ENCODE data around the gene PATL1.
"Not testable (repeated sequence)": the region's sequence is repeated elsewhere in the genome, so short reads cannot be mapped to it uniquely, and the experiment has no call there.

Gene PATL1, protein sequence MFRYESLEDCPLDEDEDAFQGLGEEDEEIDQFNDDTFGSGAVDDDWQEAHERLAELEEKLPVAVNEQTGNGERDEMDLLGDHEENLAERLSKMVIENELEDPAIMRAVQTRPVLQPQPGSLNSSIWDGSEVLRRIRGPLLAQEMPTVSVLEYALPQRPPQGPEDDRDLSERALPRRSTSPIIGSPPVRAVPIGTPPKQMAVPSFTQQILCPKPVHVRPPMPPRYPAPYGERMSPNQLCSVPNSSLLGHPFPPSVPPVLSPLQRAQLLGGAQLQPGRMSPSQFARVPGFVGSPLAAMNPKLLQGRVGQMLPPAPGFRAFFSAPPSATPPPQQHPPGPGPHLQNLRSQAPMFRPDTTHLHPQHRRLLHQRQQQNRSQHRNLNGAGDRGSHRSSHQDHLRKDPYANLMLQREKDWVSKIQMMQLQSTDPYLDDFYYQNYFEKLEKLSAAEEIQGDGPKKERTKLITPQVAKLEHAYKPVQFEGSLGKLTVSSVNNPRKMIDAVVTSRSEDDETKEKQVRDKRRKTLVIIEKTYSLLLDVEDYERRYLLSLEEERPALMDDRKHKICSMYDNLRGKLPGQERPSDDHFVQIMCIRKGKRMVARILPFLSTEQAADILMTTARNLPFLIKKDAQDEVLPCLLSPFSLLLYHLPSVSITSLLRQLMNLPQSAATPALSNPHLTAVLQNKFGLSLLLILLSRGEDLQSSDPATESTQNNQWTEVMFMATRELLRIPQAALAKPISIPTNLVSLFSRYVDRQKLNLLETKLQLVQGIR

GRCh38 chr11:59668950-59669610, at the start of gene PATL1:
Gene PATL1, minus strand, starts transcription at chr11:59669037. Its CDS starts 142 bp downstream, at chr11:59668895.
- DNase-seq (ENCODE audit: low spot score) = peak; percentile 99

GRCh38 chr11:59716051-59716450, 47.2 kb upstream of the PATL1 start:
- no peak for DNase-seq (ENCODE audit: low spot score)

DNA sequence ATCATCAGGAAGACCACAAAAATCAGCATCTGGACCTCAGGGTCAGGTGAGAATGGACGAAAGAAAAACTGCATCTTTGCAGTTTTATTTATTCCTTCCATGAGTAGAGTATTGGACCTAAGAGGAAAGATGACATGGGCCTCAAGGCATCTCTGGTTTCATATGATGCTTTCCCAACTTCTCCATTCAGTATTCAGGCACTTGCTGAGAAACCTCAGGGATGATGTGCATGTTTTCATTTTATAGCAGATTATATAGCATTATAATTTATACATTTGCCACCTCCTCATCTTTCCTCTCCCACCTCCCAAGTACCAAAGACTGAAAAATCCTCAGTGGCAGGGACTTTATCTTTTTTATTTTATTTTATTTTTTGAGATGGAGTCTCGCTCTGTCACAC, 44.9 kb upstream of the PATL1 start, which contains the start of gene OR10V1:
Gene OR10V1 (minus strand): TSS at position 101 of the 400 bp plus-strand sequence. CDS start 0 bp downstream, at position 101.
- DNase-seq (ENCODE audit: low spot score) = no peak

DNA sequence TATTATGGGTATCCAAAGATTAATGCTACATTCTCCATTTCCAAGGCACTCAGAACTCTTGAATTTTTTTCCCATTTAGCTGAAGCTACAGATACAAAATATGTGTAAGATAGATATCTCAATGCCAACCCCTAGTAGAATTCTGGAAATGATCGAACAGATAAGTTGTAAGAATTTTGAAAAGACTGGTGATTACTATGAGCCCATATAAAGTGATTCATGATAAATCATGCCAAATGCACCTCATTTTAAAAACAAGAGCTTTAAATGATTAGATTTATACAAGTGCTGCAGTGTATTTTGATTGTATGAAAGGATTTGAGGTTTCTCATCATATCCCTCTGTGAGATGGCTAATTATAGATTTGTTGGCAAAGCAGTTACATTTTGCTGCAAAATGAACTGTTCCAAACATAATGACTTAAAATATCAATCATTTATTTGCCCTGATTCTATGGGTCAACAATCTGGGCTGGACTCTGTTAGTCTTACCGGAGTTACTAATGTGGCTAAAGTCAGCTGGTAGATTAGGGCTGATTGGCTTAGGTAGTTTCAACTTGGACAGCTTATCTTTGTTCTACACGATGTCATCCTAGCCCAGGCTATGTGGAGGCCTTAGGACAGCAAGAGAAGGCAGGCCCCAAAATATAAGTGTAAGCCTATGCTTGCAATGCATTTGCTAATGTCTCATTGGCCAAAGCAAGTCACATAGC, 41.5 kb upstream of the PATL1 start:
- DNase-seq (ENCODE audit: low spot score) = no peak

DNA sequence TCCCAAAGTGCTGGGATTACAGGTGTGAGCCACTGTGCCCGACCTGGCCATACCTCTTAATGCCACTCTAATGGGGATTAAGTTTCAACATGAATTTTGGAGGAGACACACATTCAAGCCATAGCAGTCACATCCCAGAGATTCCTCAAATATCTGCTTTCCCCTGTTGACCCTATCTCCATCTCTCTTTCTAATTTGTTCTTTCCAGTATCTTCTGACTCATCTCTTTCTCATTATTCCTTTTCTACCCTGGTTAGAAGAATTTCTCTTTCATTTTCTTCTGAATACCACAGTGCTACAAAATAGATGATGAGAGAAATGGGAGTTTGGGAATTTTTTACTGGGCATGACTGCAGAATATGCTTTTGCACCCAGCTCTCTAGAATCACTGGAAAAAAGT, 39.7 kb upstream of the PATL1 start:
- DNase-seq (ENCODE audit: low spot score) = no peak

DNA sequence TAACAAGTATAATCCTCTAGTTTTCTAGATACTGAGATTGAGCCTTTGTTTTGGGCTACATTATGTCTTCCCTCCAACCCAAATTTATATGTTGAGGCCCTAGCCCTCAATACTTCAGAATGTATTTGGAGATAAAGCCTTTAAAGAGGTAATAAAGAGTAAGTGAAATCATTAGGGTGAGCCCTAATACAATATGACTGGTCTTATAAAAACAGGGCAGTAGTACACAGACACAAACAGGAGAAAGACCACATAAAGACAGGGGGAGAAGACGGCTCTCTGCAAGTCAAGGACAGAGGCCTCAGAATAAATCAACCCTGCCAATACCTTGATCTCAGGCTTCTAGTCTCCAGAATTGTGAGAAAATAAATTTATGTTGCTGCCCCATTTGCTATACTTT, 38.5 kb upstream of the PATL1 start:
- no peak for DNase-seq (ENCODE audit: low spot score)

- no peak for DNase-seq (ENCODE audit: low spot score)
Observed at GRCh38 chr11:59706518-59707285, 37.9 kb upstream of the PATL1 start.

DNA sequence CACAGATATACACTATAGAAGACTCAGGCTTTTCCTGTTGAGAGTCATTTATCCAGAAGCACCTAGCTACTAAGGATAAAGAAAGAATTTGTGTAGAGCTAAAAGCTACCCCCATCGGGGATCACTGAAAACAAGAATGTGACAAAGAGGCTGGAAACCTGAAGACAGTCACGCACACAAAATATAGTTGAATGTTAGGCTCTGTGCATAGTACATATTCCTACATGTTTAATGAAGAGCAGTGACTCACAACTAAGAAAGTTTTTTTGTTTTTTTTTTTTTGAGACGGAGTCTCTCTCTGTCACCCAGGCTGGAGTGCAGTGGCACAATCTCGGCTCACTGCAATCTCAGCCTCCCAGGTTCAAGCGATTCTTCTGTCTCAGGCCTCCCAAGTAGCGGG, 36.5 kb upstream of the PATL1 start:
- no peak for DNase-seq (ENCODE audit: low spot score)

DNA sequence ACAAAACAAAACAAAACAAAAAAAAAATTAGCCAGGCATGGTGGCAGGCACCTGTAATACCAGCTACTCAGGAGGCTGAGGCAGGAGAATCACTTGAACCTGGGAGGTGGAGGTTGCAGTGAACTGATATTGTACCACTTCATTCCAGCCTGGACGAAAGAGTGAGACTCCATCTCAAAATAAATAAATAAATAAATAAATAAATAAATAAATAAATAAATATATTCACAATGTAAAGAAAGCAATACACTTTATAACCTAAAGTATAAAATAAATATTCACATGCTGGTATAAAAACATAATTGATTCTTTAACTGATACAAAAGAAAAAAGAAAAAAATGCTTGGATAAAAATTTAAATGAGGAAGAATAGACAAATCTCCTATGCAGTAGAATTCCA, 34.7 kb upstream of the PATL1 start:
- not testable (repeated sequence) for DNase-seq (ENCODE audit: low spot score)

- not testable (repeated sequence) for DNase-seq (ENCODE audit: low spot score)
Observed at GRCh38 chr11:59700157-59700556, 31.3 kb upstream of the PATL1 start.

GRCh38 chr11:59698506-59698905, 29.7 kb upstream of the PATL1 start:
- no peak for DNase-seq (ENCODE audit: low spot score)

GRCh38 chr11:59692915-59693314, 24.1 kb upstream of the PATL1 start:
- no peak for DNase-seq (ENCODE audit: low spot score)

DNA sequence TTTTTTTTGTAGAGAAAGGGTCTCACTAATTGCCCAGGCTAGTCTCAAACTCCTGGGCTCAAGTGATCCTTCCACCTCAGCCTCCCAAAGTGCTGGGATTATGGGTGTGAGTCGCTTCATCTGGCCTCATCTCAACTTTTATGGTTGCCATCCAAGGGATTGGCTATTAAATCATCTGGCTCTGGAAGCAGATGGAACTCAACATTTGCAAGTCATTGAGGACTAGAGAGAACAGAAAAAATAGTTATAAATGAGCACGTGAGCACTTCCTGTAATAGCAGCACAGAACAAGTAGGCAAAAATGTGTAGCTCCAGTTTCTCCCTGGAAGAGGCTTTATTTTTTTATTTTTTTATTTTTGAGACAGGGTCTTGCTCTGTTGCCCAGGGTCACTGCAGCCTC, 22.3 kb upstream of the PATL1 start:
- no peak for DNase-seq (ENCODE audit: low spot score)

DNA sequence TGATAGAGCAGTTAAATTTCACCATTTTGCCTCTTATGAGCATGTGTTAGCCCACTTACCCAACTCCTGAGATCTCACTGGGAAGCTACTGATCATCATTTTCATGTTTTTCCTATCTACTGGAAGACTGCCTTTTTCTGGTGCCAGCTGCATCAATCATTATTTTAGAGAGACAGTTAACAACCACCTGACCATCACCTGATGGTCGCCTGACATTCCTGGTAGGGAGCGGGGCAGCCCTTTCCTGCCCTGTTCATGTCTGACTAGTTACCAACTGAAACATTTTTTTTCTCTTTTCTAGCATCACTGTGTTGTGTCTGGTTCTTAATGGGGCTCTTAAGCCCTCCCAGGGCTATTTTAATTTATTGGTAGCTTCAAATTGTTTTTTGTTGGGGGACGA, 20.2 kb upstream of the PATL1 start:
- no peak for DNase-seq (ENCODE audit: low spot score)

GRCh38 chr11:59681260-59681725, 12.5 kb upstream of the PATL1 start:
- DNase-seq (ENCODE audit: low spot score) = not testable (repeated sequence)

- DNase-seq (ENCODE audit: low spot score) = peak; percentile 79
Observed at GRCh38 chr11:59680287-59681154, 11.7 kb upstream of the PATL1 start.

GRCh38 chr11:59679347-59679746, 10.5 kb upstream of the PATL1 start:
- DNase-seq (ENCODE audit: low spot score) = no peak

DNA sequence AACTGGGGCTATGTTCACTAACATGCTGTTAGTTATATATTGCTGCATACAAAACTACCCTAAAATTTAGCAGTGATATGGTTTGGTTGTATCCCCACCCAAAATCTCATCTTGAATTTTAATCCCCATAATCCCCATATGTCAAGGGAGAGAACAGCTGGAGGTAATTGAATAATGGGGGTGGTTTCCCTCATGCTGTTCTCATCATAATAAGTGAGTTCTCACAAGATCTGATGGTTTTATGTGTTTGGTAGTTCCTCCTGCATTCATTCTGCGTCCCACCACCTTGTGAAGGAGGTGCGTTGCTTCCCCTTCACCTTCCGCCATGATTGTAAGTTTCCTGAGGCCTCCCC, 10.0 kb upstream of the PATL1 start:
- no peak for DNase-seq (ENCODE audit: low spot score)

DNA sequence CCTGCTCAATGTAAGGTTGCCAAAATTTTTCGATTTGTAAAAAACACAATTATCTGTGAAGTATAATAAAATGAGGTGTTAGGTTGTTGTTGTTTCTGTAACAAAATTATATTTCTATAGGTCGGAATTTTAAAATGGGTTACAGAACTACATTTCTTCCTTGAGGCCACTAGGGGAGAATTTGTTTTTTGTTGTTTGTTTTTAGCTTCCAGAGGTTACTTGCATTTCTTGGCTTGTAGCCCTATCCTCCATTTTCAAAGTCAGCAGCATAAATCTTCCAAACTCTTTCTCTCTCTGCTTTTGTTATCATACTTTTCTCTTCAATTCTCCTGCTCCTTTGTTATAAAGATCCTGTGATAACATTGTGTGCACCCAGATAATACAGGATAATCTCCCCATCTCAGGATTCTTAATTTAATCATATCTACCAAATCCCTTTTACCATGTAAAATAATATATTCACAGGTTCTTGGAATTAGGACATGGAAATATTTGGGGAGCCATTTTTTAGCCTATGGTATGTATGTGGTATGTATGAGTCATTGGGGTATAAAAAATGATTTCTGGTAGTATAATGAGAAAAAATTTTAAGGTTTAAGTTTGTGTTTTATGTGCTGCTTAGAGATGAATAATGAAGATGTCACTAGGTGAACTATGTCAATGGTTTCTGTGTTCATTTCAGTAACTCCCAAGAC, 9.4 kb upstream of the PATL1 start:
- no peak for DNase-seq (ENCODE audit: low spot score)

DNA sequence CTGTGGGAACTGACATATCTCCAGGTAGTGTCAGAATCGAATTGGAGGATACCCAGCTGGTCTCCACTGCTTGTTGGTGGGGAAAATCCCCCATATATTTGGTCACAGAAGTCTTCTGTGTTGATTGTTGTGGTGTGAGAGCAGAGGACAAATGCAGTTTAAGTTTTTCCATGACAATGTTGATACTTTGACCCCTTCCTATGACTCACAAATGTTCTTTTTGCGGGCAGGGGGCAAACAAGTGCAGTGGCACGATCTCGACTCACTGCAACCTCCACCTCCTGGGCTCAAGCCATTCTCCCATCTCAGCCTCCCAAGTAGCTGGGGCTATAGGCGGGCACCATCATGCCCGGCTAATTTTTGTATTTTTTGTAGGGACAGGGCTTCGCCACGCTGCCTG, 7.4 kb upstream of the PATL1 start:
- DNase-seq (ENCODE audit: low spot score) = no peak

All from D341Med (cell line).